ENCODE data around the gene ARHGEF28.

The ARHGEF28 gene

DNA sequence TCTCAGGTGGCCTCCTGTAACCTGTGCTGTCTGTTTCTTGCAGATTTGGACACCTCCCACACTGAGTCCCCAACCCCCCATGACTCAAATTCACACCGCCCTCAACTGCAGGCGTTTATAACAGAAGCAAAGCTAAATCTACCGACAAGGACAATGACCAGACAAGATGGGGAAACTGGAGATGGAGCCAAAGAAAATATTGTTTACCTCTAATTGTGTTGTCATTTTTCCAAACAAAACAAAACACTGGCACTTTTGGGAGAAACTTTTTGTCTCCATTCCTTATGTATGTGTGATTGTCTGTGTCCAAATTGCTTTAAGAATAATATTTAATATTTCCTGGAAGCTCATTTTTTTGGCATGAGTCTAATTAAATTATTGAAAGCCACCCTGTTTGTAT is 314.8 kb downstream of the ARHGEF28 start:
- no peak overlapping the region for H3K4me3 ChIP-seq (ENCODE audit: low read depth in 1 of 2, low read length in 2 of 2)
- no peak overlapping the region for H3K9ac ChIP-seq (ENCODE audit: low read depth, low read length)
- H3K4me2 ChIP-seq (ENCODE audit: insufficient read depth, low read length): no peak overlapping the region
- no peaks in the 10 kb centered on the region for H4K20me1 ChIP-seq (ENCODE audit: insufficient read depth, low read length)
- no peaks in the 10 kb centered on the region for H3K36me3 ChIP-seq (ENCODE audit: insufficient read depth, low read length)
- H3K79me2 ChIP-seq (ENCODE audit: insufficient read depth, low read length): no peaks in the 10 kb centered on the region
- no peaks in the 10 kb centered on the region for H3K4me1 ChIP-seq (ENCODE audit: insufficient read depth, low read length)
- peaks cover 2% of the 10 kb centered on the region for H3K9me3 ChIP-seq (ENCODE audit: insufficient read depth, low read length, severe bottlenecking)
- H3K27ac ChIP-seq (ENCODE audit: low read length): no peak overlapping the region
- H2AFZ ChIP-seq (ENCODE audit: low read depth, low read length): no peak overlapping the region
- ATAC-seq (ENCODE audit: insufficient read depth, low read depth): no peak
- H3K27me3 ChIP-seq (ENCODE audit: insufficient read depth, low read length, poor library complexity): peaks cover 4% of the 10 kb centered on the region
- TF ChIP-seq, protein P1, sequence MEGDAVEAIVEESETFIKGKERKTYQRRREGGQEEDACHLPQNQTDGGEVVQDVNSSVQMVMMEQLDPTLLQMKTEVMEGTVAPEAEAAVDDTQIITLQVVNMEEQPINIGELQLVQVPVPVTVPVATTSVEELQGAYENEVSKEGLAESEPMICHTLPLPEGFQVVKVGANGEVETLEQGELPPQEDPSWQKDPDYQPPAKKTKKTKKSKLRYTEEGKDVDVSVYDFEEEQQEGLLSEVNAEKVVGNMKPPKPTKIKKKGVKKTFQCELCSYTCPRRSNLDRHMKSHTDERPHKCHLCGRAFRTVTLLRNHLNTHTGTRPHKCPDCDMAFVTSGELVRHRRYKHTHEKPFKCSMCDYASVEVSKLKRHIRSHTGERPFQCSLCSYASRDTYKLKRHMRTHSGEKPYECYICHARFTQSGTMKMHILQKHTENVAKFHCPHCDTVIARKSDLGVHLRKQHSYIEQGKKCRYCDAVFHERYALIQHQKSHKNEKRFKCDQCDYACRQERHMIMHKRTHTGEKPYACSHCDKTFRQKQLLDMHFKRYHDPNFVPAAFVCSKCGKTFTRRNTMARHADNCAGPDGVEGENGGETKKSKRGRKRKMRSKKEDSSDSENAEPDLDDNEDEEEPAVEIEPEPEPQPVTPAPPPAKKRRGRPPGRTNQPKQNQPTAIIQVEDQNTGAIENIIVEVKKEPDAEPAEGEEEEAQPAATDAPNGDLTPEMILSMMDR (IDR thresholded peaks at IDR 0.05; ENCODE audit: borderline replicate concordance, extremely low read depth, low read length, poor library complexity, severe bottlenecking): no peak
- no peak for TF ChIP-seq EZH2 (IDR thresholded peaks at IDR 0.05; ENCODE audit: borderline replicate concordance, low read depth, low read length, severe bottlenecking)
- DNase-seq: no peak

DNA sequence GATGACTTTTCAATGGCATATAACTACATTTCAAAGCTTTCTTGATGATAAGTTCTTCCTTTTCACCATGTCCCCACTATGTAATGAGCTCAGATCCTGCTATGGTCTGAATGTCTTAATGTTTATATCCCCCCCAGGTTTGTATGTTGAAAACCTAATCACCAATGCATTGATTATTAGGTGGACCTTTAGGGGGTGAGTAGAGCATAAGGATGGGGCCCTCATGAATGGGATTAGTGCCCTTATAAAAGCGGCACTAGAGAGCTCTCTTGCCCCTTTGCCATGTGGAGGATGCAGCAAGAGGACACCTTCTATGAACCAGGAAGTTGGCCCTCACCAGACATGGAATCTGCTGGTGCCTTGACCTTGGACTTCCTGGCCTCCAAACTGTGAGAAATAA is 316.8 kb downstream of the ARHGEF28 start:
- H3K9ac ChIP-seq (ENCODE audit: low read depth, low read length): no peak overlapping the region
- no peak overlapping the region for H3K4me2 ChIP-seq (ENCODE audit: insufficient read depth, low read length)
- peaks cover 2% of the 10 kb centered on the region for H3K9me3 ChIP-seq (ENCODE audit: insufficient read depth, low read length, severe bottlenecking)
- no peak overlapping the region for H3K27ac ChIP-seq (ENCODE audit: low read length)
- H3K27me3 ChIP-seq (ENCODE audit: insufficient read depth, low read length, poor library complexity): peaks cover 4% of the 10 kb centered on the region
- no peaks in the 10 kb centered on the region for H3K4me1 ChIP-seq (ENCODE audit: insufficient read depth, low read length)
- H4K20me1 ChIP-seq (ENCODE audit: insufficient read depth, low read length): no peaks in the 10 kb centered on the region
- DNase-seq (no peak), ATAC-seq (ENCODE audit: insufficient read depth, low read depth) (no peak)
- H3K4me3 ChIP-seq (ENCODE audit: low read depth in 1 of 2, low read length in 2 of 2): no peak overlapping the region
- no peaks in the 10 kb centered on the region for H3K79me2 ChIP-seq (ENCODE audit: insufficient read depth, low read length)
- no peak overlapping the region for H2AFZ ChIP-seq (ENCODE audit: low read depth, low read length)
- no peaks in the 10 kb centered on the region for H3K36me3 ChIP-seq (ENCODE audit: insufficient read depth, low read length)
- TF ChIP-seq, protein P1 (IDR thresholded peaks at IDR 0.05; ENCODE audit: borderline replicate concordance, extremely low read depth, low read length, poor library complexity, severe bottlenecking): no peak
- TF ChIP-seq EZH2 (IDR thresholded peaks at IDR 0.05; ENCODE audit: borderline replicate concordance, low read depth, low read length, severe bottlenecking): no peak

DNA sequence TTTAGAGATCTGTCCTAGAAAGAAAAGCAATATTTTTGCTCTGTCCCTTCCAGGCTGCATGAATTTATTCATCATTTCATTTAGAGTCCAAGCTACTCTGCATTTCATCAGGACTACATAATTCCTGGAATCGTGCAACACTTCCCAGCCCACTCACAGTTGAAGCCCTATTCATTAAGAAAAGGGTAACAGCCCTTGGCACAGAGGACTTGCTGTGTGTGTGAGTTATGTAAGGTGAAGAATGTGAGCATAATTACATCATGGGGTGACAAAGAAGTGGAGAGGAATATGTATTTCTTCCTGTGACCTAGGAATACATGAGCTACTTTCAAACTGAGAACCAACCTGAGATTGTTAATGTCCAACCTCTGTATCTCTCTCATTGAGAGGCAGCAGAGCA is 317.4 kb downstream of the ARHGEF28 start:
- Histone ChIP-seq H3K27me3 (ENCODE audit: insufficient read depth, low read length, poor library complexity) (peaks cover 4% of the 10 kb centered on the region), H3K36me3 (ENCODE audit: insufficient read depth, low read length) (no peaks in the 10 kb centered on the region), H3K9me3 (ENCODE audit: insufficient read depth, low read length, severe bottlenecking) (peaks cover 2% of the 10 kb centered on the region), H3K4me2 (ENCODE audit: insufficient read depth, low read length) (no peak overlapping the region), H3K27ac (ENCODE audit: low read length) (no peak overlapping the region), H3K4me3 (ENCODE audit: low read depth in 1 of 2, low read length in 2 of 2) (no peak overlapping the region), H3K9ac (ENCODE audit: low read depth, low read length) (no peak overlapping the region), H3K79me2 (ENCODE audit: insufficient read depth, low read length) (no peaks in the 10 kb centered on the region), H2AFZ (ENCODE audit: low read depth, low read length) (no peak overlapping the region), H3K4me1 (ENCODE audit: insufficient read depth, low read length) (no peaks in the 10 kb centered on the region), H4K20me1 (ENCODE audit: insufficient read depth, low read length) (no peaks in the 10 kb centered on the region)
- TF ChIP-seq, protein P1 (IDR thresholded peaks at IDR 0.05; ENCODE audit: borderline replicate concordance, extremely low read depth, low read length, poor library complexity, severe bottlenecking): no peak
- no peak for TF ChIP-seq EZH2 (IDR thresholded peaks at IDR 0.05; ENCODE audit: borderline replicate concordance, low read depth, low read length, severe bottlenecking)
- no peak for ATAC-seq (ENCODE audit: insufficient read depth, low read depth)
- no peak for DNase-seq

DNA sequence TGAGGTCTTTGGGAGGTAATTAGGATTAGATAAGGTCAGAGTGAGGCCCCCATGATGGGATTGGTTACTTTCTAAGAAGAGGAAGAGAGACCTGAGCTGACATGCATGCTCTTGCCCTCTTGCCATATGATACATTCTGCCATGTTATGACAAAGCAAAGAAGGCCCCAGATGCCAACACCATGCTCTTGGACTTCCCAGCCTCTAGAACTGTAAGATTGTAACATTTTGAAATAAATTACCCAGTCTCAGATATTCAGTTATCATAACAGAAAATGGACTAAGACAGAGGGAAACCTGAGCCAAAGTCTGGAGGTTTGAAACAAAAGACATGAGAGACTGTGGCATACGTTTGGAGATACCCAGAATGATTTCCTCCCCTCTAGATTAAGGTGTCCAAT is 318.6 kb downstream of the ARHGEF28 start:
- H3K9ac ChIP-seq (ENCODE audit: low read depth, low read length): no peak overlapping the region
- TF ChIP-seq, protein P1 (IDR thresholded peaks at IDR 0.05; ENCODE audit: borderline replicate concordance, extremely low read depth, low read length, poor library complexity, severe bottlenecking): no peak
- no peak for TF ChIP-seq EZH2 (IDR thresholded peaks at IDR 0.05; ENCODE audit: borderline replicate concordance, low read depth, low read length, severe bottlenecking)
- DNase-seq: no peak

More for the DNA sequence above, 318.6 kb downstream of the ARHGEF28 start:
- Histone ChIP-seq H3K27ac (ENCODE audit: low read length) (no peak overlapping the region), H3K27me3 (ENCODE audit: insufficient read depth, low read length, poor library complexity) (no peaks in the 10 kb centered on the region), H3K79me2 (ENCODE audit: insufficient read depth, low read length) (no peaks in the 10 kb centered on the region), H3K4me2 (ENCODE audit: insufficient read depth, low read length) (no peak overlapping the region), H3K36me3 (ENCODE audit: insufficient read depth, low read length) (no peaks in the 10 kb centered on the region), H3K9me3 (ENCODE audit: insufficient read depth, low read length, severe bottlenecking) (peaks cover 2% of the 10 kb centered on the region), H3K4me3 (ENCODE audit: low read depth in 1 of 2, low read length in 2 of 2) (no peak overlapping the region), H4K20me1 (ENCODE audit: insufficient read depth, low read length) (no peaks in the 10 kb centered on the region), H3K4me1 (ENCODE audit: insufficient read depth, low read length) (no peaks in the 10 kb centered on the region), H2AFZ (ENCODE audit: low read depth, low read length) (no peak overlapping the region)
- no peak for ATAC-seq (ENCODE audit: insufficient read depth, low read depth)

All from DND-41 (cell line).